NCI-H2081 (cell line): ENCODE results near the gene NLGN1.

Experiments
- DNase-seq, 2 experiments: peaks; one replicate each; lab custom pipeline; 2025; lab: John Stamatoyannopoulos, UW

NLGN1 gene

GRCh38 chr3:173983343-173983742 is 585.8 kb downstream of the NLGN1 start:
- no peak for DNase-seq

- DNase-seq, result no peak
Observed at GRCh38 chr3:173986861-173987410, 589.4 kb downstream of the NLGN1 start.

GRCh38 chr3:173988909-173989308 is 591.4 kb downstream of the NLGN1 start:
- DNase-seq, result no peak

DNA sequence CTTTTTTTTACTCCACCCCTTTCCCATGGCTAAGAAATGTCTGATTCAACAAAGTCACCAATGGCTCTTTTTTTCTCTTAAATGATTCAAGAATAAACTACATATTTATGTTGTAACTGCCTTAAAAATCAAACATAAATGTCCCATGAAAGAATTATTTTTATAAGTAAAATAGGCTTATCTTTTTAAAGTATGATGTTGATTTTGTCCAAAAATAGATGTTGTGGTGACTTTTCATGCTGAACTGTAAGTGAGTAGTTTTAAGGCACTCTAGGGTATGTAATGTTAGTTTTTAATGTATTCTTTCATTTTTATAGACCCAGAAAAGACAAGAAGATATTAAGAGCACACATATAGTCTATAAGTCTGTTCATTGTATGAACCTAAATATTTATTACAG is 594.9 kb downstream of the NLGN1 start:
- DNase-seq, result no peak

DNA sequence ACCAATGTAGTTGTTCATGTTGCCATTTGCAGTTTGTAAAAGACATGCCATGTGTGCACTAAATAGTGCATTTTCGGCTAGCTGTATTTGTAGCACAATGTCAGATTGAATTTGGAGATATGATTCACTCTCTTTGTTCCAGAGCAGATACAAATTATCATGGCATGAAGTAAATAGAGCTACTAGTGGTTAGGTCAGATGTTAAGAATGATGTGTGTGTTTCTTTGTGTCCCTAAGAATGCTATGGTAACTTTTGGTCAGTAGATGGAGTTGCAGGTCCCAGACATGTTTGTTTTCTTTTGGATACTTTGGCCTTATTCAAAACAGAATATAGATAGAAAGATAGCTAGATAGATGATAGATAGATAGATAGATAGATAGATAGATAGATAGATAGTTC is 595.8 kb downstream of the NLGN1 start:
- peak in 1 of 2 experiments; percentile 76 for DNase-seq

DNA sequence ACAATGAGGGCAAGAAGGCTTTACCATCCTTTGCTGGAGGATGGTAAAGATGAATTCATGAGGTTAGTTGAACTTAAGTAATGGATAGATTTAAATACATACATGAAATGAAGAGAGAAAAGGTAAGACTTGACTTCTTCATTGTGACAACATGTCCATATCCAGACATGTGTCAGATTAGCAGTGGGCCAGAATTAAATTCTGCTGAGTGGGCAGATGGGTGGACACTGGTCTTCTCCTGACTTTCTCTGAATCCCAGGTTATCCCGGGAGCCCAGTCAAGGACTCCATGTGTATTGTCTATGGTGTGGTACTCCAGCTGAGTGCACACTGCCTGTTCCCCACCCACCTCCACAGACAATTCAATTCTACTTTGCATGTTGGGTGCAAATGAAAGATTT is 603.1 kb downstream of the NLGN1 start:
- DNase-seq, result no peak

- DNase-seq, result peak in 1 of 2 experiments; percentile 26
Observed at GRCh38 chr3:174002543-174002942, 605.0 kb downstream of the NLGN1 start.

GRCh38 chr3:174010907-174011306 is 613.4 kb downstream of the NLGN1 start:
- peak in 1 of 2 experiments; percentile 39 for DNase-seq

GRCh38 chr3:174016186-174016585 is 618.6 kb downstream of the NLGN1 start:
- no peak for DNase-seq

GRCh38 chr3:174020156-174020555 is 622.6 kb downstream of the NLGN1 start:
- no peak for DNase-seq

DNA sequence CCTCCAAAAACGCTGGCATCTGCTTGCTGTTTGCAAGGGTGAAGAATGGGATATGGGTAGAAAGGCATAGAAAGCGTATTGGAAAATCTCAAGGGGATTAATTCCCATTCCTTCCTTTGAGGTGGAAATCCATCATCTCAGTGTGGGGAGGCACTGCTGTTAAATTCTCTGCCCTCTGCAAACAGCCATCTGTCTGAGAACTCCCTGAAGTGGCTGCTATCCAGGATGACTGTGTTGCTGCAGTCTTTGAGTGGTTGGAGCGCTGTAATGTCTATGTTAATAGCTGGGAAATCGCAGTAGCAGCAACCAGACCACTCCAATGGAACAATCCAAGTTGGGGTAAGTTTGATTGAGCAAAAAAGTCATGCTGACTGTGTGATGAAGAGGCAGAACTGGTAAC is 625.9 kb downstream of the NLGN1 start:
- peak in 1 of 2 experiments; percentile 33 for DNase-seq

- DNase-seq, result no peak
Observed at GRCh38 chr3:174028673-174029072, 631.1 kb downstream of the NLGN1 start.

DNA sequence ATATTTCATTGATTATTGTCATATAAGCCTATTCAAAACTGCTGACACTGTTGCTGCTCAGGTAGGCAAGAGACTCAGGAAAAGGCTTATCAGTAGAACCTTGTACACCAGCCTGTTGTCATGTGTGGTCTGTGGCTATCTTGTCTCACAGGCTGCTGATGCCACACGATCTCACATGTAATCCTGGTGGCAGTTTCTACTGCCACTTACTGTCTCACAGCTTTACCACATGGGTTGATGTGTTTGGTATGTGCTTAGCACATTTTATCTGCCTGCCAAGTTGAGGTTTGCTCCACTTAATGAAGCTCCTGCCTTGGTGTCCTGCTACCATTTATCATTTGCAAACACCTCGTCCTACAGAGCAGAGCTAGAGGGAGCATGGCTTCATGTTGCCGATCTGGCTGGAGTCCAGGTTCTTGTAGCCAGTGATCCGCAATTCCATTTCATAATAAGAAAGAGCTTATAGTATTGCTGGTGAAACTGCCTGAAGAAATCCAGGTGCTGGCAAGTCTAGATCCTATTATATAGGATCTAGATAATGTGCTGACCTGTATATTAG is 637.9 kb downstream of the NLGN1 start:
- peak; percentile 61 to 92 for DNase-seq

- no peak for DNase-seq
Observed at GRCh38 chr3:174046311-174046710, 648.8 kb downstream of the NLGN1 start.

- no peak for DNase-seq
Observed at GRCh38 chr3:174049472-174049871, 651.9 kb downstream of the NLGN1 start.

GRCh38 chr3:174051191-174051590 is 653.6 kb downstream of the NLGN1 start:
- DNase-seq, result no peak

DNA sequence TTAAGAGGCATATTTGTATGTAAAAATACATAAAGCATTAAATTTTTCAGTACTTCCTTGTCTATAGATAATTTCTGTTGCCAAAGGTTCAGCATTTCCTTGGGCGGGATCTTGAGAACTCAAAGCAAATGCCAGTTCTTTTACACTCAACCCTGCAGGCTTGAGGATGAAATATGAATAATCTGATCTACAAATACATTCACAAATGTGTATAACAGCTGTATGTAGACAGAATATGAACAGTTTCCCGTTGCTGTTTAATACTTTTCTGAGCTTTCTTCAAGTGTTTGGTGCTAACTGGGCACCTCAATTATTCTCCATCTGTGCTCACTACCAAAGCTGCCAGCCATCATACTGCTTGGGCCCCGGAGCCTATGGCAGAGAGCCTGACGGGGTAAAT is 661.3 kb downstream of the NLGN1 start:
- DNase-seq, result no peak

GRCh38 chr3:174060431-174060830 is 662.9 kb downstream of the NLGN1 start:
- no peak for DNase-seq

DNA sequence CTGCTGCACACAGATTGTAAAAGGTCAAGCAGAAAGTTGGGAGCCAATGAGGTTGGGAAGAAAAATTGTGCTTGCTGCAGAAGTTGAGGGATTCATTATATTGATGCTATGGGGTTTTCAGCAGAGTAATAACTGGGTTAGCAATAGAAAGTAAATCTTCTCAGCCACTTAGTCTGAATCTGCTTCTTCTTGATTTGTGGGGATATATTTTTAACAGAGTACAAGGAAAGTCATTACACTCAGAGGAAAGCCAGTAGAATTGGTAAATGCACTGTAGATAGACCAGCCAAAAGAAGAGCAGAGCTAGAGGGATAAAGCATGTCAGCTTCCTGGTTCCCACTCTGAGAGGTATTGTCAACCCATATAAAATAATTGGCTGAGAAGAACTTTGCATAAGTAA is 663.6 kb downstream of the NLGN1 start:
- DNase-seq, result no peak

- DNase-seq, result no peak
Observed at GRCh38 chr3:174061731-174062130, 664.2 kb downstream of the NLGN1 start.

- no peak for DNase-seq
Observed at GRCh38 chr3:174062923-174063322, 665.4 kb downstream of the NLGN1 start.

- DNase-seq, result no peak
Observed at GRCh38 chr3:174068035-174068434, 670.5 kb downstream of the NLGN1 start.

- DNase-seq, result no peak
Observed at GRCh38 chr3:174072675-174073074, 675.1 kb downstream of the NLGN1 start.

GRCh38 chr3:174083706-174084105 is 686.2 kb downstream of the NLGN1 start:
- DNase-seq, result no peak
